ENCODE results near the gene RHBG. TPM values are rescaled to one million over a fixed set of nuclear protein-coding genes. Genes with fewer than 3 reads are reported as not detected.

The RHBG gene
- total RNA-seq, 1 experiment from 2014 or later = 1.5 TPM

DNA sequence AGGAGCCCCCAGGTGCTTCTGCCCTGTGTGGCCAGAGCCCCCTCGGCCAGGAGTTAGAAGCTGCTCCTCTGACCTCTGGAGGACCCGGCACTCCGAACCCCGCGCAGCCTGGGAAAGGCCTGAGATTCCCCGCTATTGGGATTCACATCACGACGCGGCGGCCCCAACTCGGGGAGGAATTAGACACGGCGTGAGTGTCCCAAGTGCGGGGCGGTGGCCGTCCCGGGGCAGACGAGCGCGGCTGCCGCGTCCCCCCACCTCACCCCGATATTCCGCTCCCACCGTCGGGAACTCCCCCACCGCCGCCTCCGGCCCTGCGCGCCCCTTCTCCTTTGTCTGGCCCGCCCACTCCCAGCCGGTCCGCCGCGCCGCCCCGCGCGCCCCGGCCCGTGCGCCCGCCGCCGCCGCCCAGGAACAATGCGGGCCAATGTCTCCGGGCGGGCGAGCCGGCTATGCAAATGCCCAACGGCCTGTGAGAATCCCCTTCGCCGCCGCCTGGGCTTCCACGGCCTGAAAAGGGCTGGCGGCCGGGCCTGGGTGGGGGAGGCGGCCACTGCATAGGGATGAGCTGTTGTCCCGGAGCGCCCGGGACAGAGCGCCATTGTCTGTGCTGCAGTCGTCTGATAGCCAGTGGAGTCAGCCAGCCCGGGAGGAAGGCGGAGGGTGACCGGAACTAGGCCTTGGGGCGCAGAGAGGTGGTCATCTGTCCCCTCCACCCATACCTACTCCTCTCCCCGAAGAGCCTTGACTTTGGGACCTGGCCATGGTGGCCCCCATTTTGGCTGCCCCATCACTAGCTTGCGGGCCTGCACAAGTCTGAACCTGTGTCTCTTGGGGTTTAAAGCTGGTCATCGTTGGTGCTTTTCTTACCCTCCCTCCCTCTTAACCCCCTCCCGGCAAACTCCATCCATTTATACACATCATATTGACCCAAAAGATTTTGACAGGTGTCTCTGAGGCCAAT lies 19.4 kb downstream of the RHBG start:
- no peaks in the 10 kb centered on the region for H3K79me2 ChIP-seq (ENCODE audit: insufficient read depth, low read length)
- H2AK5ac ChIP-seq (ENCODE audit: insufficient read length, low read length) = no peak overlapping the region
- Mint-ChIP-seq H3K4me3 (peak overlapping the region; percentile 51 to 66), H3K27me3 (ENCODE audit: low read depth) (peaks cover 49% of the 10 kb centered on the region), H3K36me3 (ENCODE audit: insufficient read depth in 1 of 3, low read depth in 3 of 3) (no peaks in the 10 kb centered on the region; a peak in 2 of 7 replicates), H3K27ac (no peak overlapping the region), H3K9me3 (no peaks in the 10 kb centered on the region), H3K4me1 (peaks cover 54 to 66% of the 10 kb centered on the region in 2 experiments)
- H2BK5ac ChIP-seq (ENCODE audit: insufficient read length, low read length) = no peak overlapping the region
- no peak overlapping the region for H2BK15ac ChIP-seq (ENCODE audit: low read depth, low read length)
- peaks cover 5% of the 10 kb centered on the region; the same call in 1 of the 2 replicates for H3K4me1 ChIP-seq (ENCODE audit: insufficient read depth, low read length)
- no peaks in the 10 kb centered on the region for H4K20me1 ChIP-seq (ENCODE audit: control insufficient read depth, insufficient read depth, insufficient read length)
- H3K56ac ChIP-seq (ENCODE audit: insufficient read length, low read depth, low read length) = no peak overlapping the region
- DNase-seq = peak; percentile 66
- no peak overlapping the region for H4K8ac ChIP-seq (replicated peaks; ENCODE audit: insufficient read length, low read depth, low read length)
- H3K23me2 ChIP-seq (ENCODE audit: insufficient read length, low read depth, low read length, poor library complexity, severe bottlenecking) = peaks cover 6% of the 10 kb centered on the region
- peaks cover 4% of the 10 kb centered on the region; the same call in 1 of the 2 replicates for H3K27me3 ChIP-seq (ENCODE audit: insufficient read depth, low read length)
- H2AFZ ChIP-seq (ENCODE audit: low read length) = no peak overlapping the region
- no peak overlapping the region for H3K23ac ChIP-seq (ENCODE audit: insufficient read length, low read depth, low read length)
- peak overlapping the region; percentile 23 for H3K14ac ChIP-seq (ENCODE audit: insufficient read depth, low read length)
- no peak overlapping the region for H3K27ac ChIP-seq (ENCODE audit: insufficient read length, low read depth, low read length)
- no peak overlapping the region for H2BK120ac ChIP-seq (ENCODE audit: low read depth, low read length, poor library complexity, severe bottlenecking)
- H3K79me1 ChIP-seq (ENCODE audit: insufficient read depth, low read depth, low read length, poor library complexity, severe bottlenecking) = no peaks in the 10 kb centered on the region
- no CpG with 5 or more reads among the region's 73 CpGs for WGBS (ENCODE audit: extremely low coverage, insufficient read length, low lambda C conversion rate)
- no peaks in the 10 kb centered on the region for H3K9me3 ChIP-seq (ENCODE audit: control insufficient read depth, low read depth, low read length)
- H3K4me2 ChIP-seq (ENCODE audit: insufficient read depth, insufficient read length, low read length) = peak overlapping the region; percentile 25
- H3K4ac ChIP-seq (ENCODE audit: low read depth, low read length) = no peak overlapping the region
- H4K91ac ChIP-seq (ENCODE audit: insufficient read length, low read depth, low read length) = no peak overlapping the region
- H3K18ac ChIP-seq (ENCODE audit: insufficient read length, low read depth, low read length) = no peak overlapping the region
- TF ChIP-seq, protein P1, sequence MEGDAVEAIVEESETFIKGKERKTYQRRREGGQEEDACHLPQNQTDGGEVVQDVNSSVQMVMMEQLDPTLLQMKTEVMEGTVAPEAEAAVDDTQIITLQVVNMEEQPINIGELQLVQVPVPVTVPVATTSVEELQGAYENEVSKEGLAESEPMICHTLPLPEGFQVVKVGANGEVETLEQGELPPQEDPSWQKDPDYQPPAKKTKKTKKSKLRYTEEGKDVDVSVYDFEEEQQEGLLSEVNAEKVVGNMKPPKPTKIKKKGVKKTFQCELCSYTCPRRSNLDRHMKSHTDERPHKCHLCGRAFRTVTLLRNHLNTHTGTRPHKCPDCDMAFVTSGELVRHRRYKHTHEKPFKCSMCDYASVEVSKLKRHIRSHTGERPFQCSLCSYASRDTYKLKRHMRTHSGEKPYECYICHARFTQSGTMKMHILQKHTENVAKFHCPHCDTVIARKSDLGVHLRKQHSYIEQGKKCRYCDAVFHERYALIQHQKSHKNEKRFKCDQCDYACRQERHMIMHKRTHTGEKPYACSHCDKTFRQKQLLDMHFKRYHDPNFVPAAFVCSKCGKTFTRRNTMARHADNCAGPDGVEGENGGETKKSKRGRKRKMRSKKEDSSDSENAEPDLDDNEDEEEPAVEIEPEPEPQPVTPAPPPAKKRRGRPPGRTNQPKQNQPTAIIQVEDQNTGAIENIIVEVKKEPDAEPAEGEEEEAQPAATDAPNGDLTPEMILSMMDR (conservative IDR thresholded peaks at IDR 0.05) = no peak
- H4K5ac ChIP-seq (ENCODE audit: insufficient read length, low read depth, low read length) = no peak overlapping the region
- H3K9ac ChIP-seq (ENCODE audit: extremely low read depth, insufficient read length, low read length) = no peak overlapping the region
- no peak overlapping the region for H2BK20ac ChIP-seq (ENCODE audit: low read depth, low read length, poor library complexity, severe bottlenecking)
- no peak overlapping the region for H3T11ph ChIP-seq (ENCODE audit: low read length)
- no peak overlapping the region for H2BK12ac ChIP-seq (ENCODE audit: insufficient read length, low read depth, low read length)
